Mucosa of stomach (tissue), 1 donor: ENCODE measurements around the gene B3GALT4.

Source experiments
- H3K27me3 ChIP-seq: one replicate; pipeline ENCODE4 v1.7.0; 2013; ENCODE audit warnings: mild to moderate bottlenecking, low read length; ENCODE audit not compliant: control insufficient read depth, insufficient read depth
- H3K36me3 ChIP-seq: one replicate; pipeline ENCODE4 v1.7.0; 2013; ENCODE audit warnings: low read length; ENCODE audit not compliant: control insufficient read depth, insufficient read depth
- H3K4me1 ChIP-seq: one replicate; pipeline ENCODE4 v1.7.0; 2013; ENCODE audit warnings: mild to moderate bottlenecking, low read length; ENCODE audit not compliant: control insufficient read depth, insufficient read depth
- H3K4me3 ChIP-seq: one replicate; pipeline ENCODE4 v1.7.0; 2013; ENCODE audit warnings: low read length
- H3K9ac ChIP-seq: one replicate; pipeline ENCODE4 v1.7.0; 2013; ENCODE audit warnings: mild to moderate bottlenecking, low read length, moderate library complexity
- H3K9me3 ChIP-seq: one replicate; pipeline ENCODE4 v1.7.0; 2013; ENCODE audit warnings: mild to moderate bottlenecking, low read length, moderate library complexity; ENCODE audit not compliant: control insufficient read depth
- donor health status: Pancreatic carcinoma.

The B3GALT4 gene

DNA sequence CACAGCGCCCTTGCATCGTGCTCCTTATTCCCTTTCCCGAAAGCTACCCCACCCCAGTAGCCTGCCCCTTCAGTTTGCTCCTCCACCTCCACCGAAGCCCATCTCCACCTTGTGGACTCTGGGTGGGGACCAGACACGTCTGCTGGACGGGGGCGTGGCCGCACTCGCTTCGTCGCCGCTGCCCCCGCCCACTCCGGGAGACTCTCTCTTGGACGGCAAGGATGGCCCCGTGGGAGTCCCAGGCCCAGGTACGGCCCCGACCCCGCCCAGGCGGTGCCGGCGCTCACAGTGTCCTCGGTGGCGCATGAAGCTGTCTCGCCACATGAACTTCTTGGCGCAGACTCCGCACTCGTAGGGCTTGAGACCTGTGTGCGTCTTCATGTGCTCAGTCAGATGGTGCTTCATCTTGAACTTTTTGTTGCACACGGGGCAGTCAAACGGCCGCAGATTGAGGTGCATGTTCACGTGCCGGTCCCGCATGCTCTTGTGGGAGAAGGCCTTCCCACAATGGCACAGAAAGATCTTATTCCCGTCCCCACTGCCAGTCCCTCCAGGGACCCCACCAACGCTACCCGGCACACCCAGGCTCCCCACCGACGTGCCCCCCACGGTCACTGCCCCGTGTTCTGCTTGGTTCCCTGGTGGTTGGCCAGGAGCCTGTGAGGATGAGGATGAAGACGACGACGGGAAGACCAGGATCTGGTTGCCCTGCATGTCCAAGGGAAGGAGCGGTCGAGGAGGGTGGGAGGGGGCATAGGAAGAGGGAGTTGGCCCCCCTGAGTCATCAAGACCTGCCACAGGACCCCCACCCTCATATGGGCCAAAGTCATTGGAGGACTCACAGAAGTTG is 38.2 kb downstream of the B3GALT4 start:
- H3K27me3 ChIP-seq, result no peaks in the 10 kb centered on the region
- H3K36me3 ChIP-seq, result peaks cover 16% of the 10 kb centered on the region
- H3K4me3 ChIP-seq, result peak overlapping the region; percentile 96
- no peaks in the 10 kb centered on the region for H3K9me3 ChIP-seq
- peaks cover 41% of the 10 kb centered on the region for H3K4me1 ChIP-seq
- H3K9ac ChIP-seq, result peak overlapping the region; percentile 94

DNA sequence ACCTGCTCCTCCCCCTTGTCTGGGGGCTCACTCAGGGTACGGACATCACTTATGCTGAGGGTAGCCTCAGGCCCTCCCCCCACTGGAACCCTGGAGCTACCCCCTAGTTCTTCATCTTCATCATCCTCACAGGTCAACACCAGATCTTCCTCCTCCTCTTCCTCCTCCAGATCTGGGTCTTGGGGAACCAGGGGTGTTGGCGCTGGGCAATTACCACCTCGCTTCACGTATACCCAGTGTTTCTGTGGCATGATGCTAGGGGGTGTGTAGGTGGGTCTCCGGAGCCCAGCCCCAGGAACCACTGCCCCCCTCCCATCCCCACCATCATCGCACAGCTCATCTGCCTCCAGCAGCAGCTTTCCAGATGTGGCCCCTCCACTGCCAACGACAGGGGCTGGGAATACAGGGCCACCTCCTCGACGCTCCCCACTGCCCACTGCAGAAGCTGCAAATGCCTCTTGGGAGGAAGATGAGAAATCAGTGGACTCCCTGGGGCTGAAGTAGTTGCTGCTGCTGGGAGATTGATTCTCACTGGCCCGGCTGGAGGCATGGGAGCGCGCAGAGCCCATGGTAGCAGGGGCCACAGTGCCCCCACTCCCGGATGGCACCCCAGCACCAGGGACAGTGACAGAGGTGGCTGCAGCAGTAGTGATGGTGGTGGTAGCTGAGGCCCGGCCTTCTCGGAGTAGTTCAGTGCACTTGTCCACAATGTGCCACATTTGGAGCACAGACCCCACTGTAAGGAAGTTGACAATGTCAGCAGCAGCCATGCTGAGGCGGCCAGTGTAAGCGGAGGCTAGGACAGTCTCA is 39.1 kb downstream of the B3GALT4 start:
- H3K4me3 ChIP-seq, result no peak overlapping the region
- H3K9ac ChIP-seq, result no peak overlapping the region
- no peaks in the 10 kb centered on the region for H3K9me3 ChIP-seq
- peaks cover 21% of the 10 kb centered on the region for H3K36me3 ChIP-seq
- H3K27me3 ChIP-seq, result no peaks in the 10 kb centered on the region
- H3K4me1 ChIP-seq, result peaks cover 49% of the 10 kb centered on the region

GRCh38 chr6:33316603-33317418 is 39.9 kb downstream of the B3GALT4 start:
- Histone ChIP-seq H3K4me1 (peaks cover 55% of the 10 kb centered on the region), H3K4me3 (no peak overlapping the region), H3K36me3 (peaks cover 21% of the 10 kb centered on the region), H3K9me3 (no peaks in the 10 kb centered on the region), H3K27me3 (no peaks in the 10 kb centered on the region), H3K9ac (no peak overlapping the region)

DNA sequence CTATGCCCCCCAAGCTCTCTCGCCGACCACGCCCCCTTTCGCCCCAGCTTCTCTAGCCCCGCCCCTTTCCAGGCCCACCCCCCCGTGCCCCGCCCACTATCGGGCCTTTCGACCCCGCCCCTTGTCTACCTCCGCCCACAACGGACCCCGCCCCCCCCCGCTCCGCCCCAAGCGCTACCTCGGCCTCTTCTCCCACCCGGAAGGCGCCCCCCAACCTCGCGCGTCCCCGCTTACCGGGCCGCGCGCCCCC is 40.4 kb downstream of the B3GALT4 start:
- Histone ChIP-seq H3K9me3 (no peaks in the 10 kb centered on the region), H3K36me3 (peaks cover 21% of the 10 kb centered on the region), H3K4me1 (peaks cover 56% of the 10 kb centered on the region), H3K4me3 (no peak overlapping the region), H3K27me3 (no peaks in the 10 kb centered on the region), H3K9ac (no peak overlapping the region)

GRCh38 chr6:33317669-33318425 is 40.9 kb downstream of the B3GALT4 start, which contains the start of gene ZBTB22:
Gene ZBTB22 (minus strand): TSS chr6:33317744. CDS start chr6:33316916, 828 bp downstream.
- Histone ChIP-seq H3K36me3 (peaks cover 21% of the 10 kb centered on the region), H3K27me3 (no peaks in the 10 kb centered on the region), H3K4me3 (peak within 1 kb of the TSS; percentile 54), H3K9me3 (no peaks in the 10 kb centered on the region), H3K9ac (peak within 1 kb of the TSS; percentile 40), H3K4me1 (peaks cover 56% of the 10 kb centered on the region)

DNA sequence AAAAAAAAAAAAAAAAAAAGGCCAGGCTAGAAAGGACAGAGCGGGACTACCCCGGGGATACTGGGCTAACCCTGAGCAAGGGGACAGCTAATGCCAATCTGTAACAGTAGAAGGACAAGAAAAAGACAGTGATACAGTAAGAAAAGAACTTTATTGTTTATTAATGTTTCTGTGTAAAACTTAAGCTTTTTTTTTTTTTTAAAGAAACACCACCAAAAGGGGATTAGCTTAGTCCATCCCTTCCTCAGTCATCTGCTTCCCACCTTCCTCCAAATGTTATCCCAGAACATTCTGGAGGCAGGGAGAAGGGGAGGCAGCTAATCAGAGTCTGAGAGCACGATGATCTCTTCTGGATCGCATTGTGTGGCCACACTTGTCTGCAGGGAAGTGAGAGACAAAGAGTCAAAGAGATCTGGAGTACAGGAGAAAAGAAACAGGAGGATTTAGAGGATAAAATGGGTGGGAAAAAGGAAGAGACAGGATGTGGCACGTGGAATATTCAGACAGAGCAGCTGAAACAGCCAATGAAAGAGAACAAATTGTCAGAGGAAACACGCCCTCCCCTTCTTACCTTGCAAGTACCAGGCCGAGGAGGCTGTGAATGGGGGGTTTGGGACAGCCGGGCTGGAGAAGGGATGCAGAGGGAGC is 41.6 kb downstream of the B3GALT4 start:
- Histone ChIP-seq H3K4me1 (peaks cover 58% of the 10 kb centered on the region), H3K9ac (peak overlapping the region; percentile 40)

DNA sequence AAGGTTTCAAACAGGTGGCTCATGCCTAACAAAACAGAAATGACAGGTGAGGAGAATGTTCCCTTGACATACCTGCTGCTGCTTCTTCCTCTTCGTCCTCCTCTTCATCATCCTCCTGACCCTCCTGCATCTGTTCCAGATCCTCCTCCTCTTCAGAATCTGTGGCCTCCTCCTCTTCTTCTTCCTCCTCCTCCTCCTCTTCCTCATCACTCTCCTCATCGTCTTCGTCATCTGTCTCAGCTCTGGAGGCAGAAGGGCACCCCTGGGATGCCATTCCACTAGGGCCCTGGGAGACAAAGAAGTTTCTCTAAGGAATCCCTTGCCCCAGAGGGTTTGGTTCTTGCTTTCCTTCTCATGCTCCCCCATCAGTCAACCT is 43.0 kb downstream of the B3GALT4 start:
- H3K4me1 ChIP-seq, result peaks cover 59% of the 10 kb centered on the region
- H3K9me3 ChIP-seq, result no peaks in the 10 kb centered on the region

More for the DNA sequence above, 41.6 kb downstream of the B3GALT4 start:
- peaks cover 21% of the 10 kb centered on the region for H3K36me3 ChIP-seq
- no peaks in the 10 kb centered on the region for H3K27me3 ChIP-seq
- no peak overlapping the region for H3K4me3 ChIP-seq
- H3K9me3 ChIP-seq, result no peaks in the 10 kb centered on the region

DNA sequence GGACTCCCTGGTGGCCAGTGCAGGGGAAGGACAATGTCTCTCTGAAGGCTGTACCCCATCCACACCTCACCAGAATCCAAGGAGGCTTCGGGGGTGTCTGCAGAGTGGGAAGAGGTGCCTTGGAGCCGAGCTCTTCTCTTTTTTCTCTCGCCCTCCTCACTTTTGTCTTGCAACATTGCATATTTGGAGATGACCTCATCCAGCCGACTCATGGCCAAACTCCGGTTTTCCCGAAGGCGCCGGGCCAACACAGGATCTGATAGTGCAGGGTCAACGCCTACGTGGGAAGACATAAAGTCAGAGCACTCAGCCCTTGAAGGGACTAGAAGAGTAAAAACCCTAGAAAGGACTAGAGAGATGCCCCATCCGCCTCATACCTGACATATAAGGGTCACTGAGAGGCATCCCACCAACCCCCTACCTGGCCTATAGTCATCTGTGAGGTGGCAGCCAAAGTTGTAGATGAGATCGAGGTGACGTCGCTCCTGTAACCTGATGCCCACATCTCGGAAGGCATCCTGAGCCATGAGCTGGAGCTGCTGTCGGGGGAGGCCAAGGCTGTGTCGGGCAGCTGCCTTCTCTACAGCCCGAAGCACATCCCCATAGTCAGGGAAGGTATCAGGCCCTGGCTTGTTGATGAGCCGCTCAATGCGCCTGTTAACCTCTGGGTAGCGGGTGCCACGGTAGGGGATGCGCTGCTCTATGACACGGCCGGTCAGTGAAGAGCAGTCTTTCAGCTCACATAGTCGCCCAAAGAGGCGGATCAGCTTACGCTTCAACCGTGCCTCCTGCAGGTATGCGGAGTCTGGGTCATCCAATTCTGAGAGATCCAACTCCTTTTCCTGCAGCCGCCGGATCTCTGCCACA is 43.6 kb downstream of the B3GALT4 start:
- H3K27me3 ChIP-seq, result no peaks in the 10 kb centered on the region
- H3K9me3 ChIP-seq, result no peaks in the 10 kb centered on the region
- no peak overlapping the region for H3K4me3 ChIP-seq
- peaks cover 21% of the 10 kb centered on the region for H3K36me3 ChIP-seq
- peak overlapping the region; percentile 10 for H3K9ac ChIP-seq
- peaks cover 53% of the 10 kb centered on the region for H3K4me1 ChIP-seq

More for the DNA sequence above, 43.0 kb downstream of the B3GALT4 start:
- no peak overlapping the region for H3K4me3 ChIP-seq
- H3K9ac ChIP-seq, result peak overlapping the region; percentile 10
- peaks cover 21% of the 10 kb centered on the region for H3K36me3 ChIP-seq
- no peaks in the 10 kb centered on the region for H3K27me3 ChIP-seq

DNA sequence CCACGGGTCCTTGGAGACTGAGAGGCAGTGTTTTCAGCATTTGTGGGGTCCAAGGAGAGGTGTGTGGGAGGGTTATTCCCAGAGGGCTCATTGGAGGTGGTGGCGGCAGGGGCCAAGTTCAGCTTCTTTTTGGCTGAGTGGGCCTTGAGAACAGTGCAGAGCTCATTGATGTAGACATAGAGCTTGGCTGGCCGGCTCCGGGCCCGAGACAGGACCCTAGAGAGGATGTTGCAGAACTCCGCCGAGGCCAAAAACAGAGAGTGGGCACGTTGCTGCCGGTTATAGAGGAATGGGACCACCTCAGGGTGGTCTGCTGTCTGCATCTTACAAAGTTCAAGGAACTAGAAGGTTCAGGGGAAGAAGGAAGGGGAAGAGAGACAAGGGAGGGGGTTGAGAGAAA is 44.3 kb downstream of the B3GALT4 start:
- Histone ChIP-seq H3K4me1 (peaks cover 52% of the 10 kb centered on the region), H3K9me3 (no peaks in the 10 kb centered on the region), H3K4me3 (no peak overlapping the region), H3K9ac (peak overlapping the region; percentile 95), H3K36me3 (peaks cover 21% of the 10 kb centered on the region), H3K27me3 (no peaks in the 10 kb centered on the region)

- Histone ChIP-seq H3K9me3 (no peaks in the 10 kb centered on the region), H3K4me3 (peak overlapping the region; percentile 66)
These were observed 46.7 kb downstream of the B3GALT4 start for GRCh38 chr6:33323623-33323948.

More at GRCh38 chr6:33323623-33323948, 46.7 kb downstream of the B3GALT4 start:
- Histone ChIP-seq H3K27me3 (no peaks in the 10 kb centered on the region), H3K36me3 (peaks cover 21% of the 10 kb centered on the region), H3K9ac (peak overlapping the region; percentile 95), H3K4me1 (peaks cover 38% of the 10 kb centered on the region)
